Measurements from ENCODE around the gene POLR1A.

The POLR1A gene

DNA sequence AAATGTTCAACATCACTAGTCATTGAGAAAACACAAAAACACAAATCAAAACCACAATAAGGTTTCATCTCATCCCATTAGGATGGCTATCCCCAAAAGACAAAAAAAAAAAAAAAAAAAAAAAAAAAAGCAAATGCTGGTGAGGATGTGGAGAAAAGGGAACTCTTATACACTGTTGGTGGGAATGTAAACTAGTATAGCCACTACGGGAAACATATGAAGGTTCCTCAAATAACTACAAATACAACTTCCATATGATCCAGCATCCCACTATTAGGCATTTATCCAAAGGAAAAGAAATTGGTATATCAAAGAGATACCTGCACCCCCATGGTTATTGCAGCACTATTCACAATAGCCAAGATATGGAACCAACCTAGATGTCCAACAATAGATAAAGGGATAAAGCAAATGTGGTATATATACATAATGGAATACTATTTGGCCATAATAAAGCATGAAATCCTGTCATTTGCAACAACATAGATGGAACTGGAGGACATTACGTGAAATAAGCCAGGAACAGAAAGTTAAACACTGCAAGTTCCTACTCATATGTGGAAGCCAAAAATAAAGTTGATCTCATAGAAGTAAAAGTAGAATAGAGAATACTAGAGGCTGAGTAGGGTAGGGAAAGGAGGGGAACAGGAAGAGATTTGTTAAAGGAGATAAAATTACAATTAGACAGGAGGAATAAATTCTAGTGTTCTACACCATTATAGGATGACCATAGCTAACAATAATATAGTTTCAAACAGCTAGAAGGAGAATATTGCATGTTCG is 8.4 kb downstream of the POLR1A start:
- DNase-seq (ENCODE audit: low spot score) = no peak

DNA sequence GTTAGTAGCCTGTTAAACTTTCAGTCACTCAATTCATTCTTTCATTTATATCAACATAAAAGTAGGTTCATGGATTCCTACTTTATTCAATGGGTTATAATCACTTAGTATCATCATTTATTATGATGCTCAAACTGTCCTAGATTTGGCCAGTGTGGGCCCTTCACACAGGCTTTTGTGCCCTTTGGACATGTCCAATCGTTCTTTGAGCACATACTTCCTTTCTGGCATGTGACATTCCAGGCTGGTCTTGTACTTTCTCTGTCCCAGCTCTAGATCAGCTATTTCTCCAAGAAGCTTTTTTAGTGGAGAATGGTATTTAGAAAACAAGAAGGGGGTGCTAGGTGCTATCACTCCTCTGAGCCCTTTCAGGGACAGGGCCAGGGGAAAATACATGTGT is 11.5 kb downstream of the POLR1A start:
- DNase-seq (ENCODE audit: low spot score) = no peak

DNA sequence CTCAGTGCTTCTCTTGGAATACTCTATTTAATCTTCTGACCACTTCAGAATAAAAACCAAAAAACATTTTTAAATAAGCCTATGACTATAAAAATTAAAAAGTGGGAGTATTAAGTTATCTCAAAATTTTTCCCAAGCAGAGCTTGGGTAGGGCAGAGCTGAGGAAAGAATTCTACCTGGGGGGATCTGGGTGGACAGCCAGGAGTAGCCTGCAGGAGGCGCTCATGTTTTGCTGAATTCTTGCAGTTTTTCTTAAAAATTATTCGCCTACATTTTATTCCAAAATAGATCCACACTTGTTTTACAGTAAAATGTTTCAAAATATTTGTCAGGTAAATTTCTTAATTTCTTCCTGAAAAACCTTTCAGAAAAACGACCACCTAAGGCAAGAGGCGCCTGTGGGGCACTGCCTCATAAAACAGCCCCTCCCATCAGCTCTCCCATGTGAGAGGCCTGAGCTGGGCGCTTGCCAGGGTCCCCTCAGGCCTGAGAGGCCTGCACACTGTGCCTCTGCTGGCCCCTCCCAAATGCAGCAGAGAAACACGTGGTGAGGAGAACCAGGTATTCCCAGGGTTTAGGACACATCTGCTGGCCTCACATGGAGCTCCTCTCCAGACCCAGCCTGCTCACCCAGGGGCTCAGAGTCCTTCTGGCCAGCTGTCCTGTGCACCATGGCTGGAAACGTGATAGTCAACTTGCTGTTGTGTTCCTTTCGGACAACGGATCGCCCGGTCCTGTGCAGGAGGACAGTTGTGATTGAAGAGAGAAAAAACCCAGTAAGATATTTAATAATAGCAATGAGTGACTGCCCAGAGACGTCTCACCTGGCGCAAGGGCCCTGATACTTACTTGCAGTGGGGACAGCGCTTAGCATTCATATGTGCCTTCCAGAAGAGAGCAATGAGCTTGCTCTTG is 17.5 kb downstream of the POLR1A start:
- no peak for DNase-seq (ENCODE audit: low spot score)

DNA sequence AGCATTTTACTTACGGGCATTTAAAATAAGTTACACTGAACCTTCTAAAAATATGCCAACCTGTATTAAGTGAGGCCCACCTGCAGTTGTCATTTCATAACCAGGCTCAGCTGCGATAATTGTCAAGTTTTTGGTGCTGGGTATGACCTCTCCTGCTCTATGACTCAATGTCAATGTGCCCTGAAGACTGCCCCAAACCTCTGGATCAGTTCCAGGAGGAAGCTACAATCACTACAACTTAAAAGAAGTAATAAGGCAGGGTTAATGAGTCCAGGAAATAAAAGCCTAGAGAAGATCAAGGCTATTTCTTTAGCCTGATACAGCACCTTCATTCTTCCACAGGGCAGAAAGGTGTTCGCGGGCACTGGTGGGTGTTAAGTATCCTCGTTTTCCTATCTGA is 22.9 kb downstream of the POLR1A start:
- no peak for DNase-seq (ENCODE audit: low spot score)

DNA sequence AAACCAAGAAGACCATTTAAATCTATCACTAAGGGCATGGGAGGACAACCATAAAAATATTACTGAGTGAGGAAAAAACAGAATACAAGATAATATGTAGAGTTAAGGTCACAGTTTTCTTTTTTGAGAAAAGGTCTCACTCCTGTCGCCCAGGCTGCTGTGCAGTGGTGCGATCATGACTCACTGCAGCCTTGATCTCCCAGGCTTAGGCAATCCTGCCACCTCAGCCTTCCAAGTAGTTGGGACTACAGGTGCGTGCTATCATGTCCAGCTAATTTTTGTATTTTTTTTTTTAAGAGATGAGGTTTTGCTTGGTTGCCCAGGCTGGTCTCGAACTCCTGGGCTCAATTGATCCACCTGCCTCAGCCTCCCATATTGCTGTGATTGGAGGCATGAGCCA is 24.0 kb downstream of the POLR1A start:
- DNase-seq (ENCODE audit: low spot score) = no peak

DNA sequence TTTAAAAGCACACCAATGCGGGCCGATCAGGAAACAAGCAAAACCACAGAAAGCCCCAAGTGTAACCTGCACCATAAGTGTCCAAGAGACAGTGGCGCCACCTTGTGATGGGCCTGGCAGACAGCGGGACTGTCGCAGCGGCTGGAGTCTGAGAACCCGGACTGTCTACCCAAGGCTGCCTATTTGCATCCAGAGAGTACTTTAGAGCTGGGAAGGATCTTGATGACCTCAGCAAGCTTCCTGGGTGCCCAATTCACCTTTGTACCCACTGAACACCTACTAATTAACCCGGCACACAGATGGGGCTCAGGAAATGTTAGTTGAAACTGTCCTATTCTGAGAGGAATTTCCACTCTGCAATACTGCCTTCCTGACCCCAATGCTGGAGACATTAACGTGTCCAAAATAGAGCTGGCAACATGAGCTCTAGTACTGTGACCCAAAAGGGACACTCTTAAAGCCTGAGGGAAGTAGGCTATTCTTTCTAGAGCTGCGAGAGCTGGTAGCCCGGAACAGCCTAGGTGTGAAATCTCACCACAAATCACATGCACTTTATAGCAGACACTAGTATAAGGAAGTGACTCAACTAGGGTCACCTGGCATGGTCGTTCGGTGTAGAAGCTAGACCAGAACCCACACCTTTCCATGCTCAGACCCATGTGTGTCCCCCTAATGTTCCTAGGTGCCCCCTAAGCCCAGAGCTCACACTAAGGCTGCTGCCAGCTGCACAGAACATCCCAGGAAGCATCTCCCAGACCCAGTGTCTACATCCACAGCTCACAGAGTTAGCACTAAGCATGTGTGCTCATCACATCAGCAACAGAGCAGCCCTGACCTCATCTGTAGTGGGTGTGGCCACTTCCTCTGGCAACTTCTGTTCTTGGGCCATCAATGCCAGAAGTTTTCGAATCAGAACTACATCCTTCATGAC is 25.4 kb downstream of the POLR1A start:
- DNase-seq (ENCODE audit: low spot score) = peak; percentile 43

DNA sequence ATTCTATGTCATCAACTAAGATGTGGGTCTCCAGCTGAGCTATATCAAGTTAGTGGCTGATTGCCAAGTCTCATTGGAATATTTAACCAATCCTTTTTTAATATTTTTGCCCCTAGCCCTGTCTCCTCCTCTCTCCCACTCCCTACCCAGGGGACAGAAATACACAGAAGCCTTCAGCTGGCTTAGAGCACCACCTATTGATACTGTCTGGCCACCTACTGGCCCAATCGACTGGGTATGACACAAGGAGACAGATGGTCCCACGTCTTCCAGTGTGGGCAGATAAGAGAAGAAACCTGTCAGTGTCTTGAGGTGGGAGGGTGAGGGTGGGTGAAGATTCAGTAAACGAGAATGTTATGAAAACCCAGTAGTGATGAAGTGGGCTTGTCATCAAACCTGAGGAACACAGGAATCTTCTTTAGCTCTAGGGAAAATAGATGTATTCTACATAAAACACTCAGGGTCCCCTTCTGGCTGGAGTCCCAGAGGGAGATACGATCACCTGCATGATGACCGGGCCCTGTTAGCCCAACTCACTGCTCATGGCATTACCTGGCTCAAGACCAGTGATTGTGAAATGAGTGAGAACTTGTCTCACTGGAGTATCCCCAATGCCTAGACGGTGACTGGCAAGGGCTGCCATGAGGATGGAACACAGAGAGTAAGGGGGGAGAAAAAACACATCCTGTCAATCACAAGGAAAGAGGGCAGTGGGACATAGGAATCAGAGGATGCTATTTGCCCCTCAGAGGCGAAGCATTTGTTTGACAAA is 26.7 kb downstream of the POLR1A start:
- DNase-seq (ENCODE audit: low spot score) = no peak

DNA sequence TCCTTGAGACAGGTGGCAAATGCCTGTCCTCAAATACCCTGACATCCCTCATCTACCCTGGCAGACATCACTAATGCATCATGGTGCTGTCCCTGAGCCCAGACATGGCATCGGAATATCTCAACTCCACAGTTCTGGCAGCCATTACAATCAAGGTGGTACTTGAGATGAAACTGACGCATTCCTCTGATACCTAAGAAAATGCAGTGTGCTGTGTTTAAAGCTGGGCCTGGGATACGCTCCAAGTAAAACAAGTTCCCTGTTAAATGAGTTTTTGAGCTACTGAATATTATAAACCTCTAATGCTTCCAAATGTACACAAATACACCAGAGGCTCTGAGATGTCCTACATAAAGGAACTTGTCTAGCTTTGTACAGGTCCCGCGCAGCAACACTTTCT is 29.8 kb downstream of the POLR1A start:
- DNase-seq (ENCODE audit: low spot score) = no peak

DNA sequence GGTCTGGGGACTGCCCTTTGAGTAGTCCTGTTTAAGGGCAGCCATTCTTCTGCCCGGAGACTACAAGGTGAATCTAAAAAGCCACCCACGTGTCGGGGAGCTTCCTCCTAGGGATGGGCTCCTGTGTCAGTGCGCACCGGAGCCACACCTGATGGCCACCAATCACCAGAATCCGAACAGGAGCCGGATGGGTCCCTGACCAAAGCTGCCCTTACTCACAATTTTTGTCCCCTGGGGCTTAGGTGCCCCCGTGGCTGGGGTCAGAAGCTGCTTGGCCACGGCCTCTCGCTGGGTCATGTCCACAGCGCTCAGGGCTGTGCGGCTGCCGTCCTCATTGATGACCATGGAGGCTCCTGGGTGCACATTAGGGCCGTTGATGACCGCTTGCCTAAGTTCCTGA is 30.9 kb downstream of the POLR1A start:
- no peak for DNase-seq (ENCODE audit: low spot score)

DNA sequence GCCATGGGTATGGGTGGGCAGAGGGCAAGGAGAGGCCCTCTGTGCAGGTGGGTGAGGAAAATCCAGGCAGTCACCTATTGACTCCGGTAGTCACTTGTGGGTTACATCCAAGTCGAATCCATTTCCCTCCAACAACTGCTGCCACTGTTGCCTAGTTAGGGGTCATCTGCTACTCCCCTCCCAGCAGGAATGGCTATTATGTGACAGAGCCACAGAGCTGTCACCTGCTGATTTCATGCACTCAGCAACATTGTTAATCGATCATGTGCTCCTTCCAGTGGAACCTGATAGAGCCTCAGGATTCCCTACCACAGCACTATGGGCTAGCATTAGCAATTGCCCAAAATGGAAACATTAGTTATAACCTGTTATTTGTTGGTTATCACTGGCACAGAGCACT is 31.4 kb downstream of the POLR1A start:
- DNase-seq (ENCODE audit: low spot score) = no peak

DNA sequence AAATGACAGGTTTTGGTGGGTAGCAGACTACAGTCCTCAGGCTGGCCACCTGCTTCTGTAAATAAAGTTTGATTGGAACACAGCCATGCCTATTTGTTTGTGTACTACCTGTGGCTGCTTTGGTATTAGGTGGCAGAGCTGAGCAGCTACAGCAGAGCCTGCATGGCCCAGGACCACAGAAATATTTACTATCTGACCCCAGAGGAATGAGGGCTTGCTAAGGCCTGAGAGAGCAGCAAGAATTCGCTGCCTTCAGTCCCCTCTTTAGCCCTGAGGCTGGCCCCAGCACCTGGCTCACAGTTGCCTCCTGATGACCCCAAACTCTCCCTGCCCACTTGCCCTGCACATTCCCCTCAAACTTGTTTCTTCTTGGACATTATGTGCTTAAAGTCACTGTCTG is 32.5 kb downstream of the POLR1A start:
- DNase-seq (ENCODE audit: low spot score) = no peak

DNA sequence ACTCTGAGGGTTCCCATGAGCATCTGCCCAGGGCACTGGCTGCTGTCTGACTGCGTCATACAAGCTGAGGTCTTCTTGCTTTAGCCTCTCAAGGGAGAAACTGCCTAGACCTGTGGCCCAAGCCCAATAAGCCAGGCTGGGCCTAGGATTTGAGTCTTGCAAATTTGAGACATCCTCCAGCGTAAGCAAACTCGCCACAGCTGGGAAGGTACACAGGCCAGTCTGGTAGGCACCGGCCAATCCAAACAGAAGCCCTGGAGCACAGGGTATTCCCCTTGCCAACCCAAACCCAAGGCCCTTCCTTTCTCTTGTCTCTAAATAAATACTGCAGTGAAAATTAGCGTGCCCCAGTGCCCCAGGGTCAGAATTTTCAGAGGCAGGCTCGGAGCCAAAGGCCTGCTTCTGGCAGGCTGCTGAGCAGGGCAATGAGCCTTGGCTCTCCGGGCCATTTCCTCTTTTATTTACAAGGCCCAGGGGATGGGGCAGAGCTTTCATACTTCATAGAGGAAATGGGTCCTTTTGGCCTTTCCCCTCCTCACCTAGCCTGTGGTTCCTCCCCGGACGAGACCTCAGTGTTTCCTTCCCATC is 33.3 kb downstream of the POLR1A start:
- DNase-seq (ENCODE audit: low spot score) = no peak

DNA sequence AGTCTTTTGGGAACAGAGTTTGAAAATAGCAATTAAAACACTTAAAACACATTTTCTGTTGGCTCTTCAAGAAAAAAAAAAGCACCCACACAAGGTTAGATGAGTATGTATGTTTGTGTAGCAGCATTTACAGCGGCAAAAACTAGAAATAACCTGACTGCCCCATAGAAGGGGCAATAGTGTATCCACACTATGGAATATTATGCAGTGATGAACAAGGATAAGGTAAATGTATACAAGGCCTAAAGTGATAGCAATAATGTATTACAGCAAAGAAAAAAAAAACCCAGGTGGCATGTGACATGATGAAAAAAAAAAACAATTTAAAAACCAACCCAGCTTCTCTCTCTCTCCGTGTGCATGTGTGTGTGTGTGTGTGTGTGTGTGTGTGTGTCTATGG is 34.8 kb downstream of the POLR1A start:
- DNase-seq (ENCODE audit: low spot score) = no peak

DNA sequence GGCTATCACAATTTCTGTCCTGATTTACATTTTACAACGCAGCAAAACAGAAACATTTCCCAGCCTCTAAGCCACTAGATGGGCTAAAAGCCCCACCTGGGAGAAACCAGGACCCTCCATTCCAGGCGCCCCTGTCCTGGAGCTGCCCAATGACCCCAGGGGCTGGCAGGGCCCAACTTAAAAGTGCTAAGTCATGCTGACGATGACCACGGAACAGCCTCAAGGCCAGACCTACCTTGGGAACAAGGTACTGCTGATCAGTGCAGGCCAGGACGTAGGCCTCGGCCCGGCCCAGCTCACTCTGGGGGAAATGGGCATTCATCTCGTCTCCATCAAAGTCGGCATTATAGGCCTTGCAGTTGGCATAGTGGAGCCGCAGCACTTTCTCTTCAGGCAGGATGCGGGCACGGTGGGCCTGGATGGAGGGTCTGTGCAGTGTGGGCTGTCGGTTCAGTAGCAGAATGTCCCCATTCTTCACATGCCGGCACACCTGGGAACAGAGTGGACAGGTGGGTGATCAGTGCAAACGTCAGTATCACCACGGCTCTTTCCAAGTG is 35.8 kb downstream of the POLR1A start:
- no peak for DNase-seq (ENCODE audit: low spot score)

DNA sequence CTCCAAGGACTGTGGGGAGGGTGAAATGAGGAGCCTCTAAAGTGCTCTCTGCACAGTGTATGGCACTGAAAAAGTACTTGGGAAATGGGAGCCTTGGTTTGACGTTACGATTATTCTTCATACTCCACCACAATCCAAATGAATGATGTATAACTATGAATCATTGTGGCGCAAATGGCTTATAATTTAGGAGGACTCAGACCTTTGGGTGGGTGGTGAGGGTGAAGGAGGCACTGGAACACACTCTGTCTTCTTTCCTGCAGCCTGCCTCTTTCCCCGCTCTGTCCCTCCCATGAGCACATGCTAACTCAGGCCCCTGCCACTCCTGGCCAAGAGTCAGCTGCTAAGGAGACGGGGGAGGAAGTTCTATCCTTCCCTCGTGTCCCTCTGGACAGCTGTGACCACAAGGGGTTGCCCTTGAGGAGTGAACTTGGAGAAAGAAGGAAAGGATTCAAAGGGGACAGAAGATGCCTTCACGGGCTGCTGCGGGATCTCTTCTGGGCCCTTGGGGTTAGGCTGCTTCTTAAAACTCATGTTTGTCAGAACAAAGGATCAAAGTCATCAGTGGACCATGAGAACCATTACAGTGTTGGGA is 36.5 kb downstream of the POLR1A start:
- DNase-seq (ENCODE audit: low spot score) = no peak

DNA sequence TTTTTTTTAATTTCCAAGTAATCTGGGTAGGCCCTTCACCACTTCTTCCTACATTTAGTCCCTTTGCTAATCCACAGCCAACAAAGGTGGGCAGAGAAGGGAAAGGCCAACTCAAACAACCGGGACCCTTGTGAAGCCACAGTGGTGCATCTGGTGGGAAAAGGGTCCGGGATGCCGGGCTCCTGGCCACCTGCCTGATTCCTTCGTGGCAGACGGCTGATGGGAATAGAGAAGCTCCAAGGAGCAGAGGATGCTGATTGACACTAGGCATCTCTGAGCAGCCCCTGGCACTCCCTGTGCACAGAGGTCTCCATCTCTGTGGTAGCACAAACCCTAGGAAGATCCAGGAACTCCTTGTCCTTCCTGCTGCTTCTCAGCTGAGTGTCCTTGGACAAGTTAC is 37.0 kb downstream of the POLR1A start:
- DNase-seq (ENCODE audit: low spot score) = no peak

DNA sequence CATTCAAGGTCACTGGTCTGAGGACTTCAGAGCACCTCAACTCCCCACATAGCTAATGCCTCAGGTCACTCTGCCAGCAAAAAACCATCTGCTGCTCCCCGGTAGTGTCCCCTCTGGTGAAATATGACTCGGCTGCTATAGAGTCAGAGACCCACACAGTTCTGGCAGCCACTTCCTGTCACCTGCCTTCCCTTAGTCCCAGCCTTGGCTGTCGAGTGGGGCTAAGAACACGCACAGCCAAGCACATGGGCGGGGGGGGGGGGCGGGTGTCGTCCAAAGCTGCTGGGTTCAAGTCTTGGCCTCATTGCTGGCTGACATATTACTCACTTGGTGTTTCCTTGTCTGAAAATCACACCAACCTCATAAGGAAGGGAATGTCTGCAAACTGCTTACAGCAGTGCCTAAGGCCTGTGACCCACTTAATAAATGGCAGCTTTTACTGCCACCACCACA is 37.5 kb downstream of the POLR1A start:
- no peak for DNase-seq (ENCODE audit: low spot score)

DNA sequence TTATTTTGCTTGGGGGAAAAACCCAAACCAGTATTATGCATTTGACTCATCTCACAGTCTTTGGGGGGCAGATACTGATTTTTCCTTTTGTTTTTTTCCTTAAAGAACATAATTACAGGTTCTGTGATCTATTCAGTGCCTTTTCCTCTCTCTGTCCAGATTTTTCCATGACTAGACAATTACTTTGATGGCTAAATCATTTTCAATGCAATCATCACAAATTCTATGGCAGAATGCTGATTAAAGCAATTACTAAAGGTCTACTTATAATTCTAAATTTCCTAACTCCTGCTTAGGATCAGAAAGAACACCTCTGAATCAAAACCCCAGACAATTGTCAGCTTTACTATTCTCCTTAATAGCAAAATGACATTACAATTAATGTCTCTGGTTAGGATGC is 38.8 kb downstream of the POLR1A start:
- DNase-seq (ENCODE audit: low spot score) = no peak

DNA sequence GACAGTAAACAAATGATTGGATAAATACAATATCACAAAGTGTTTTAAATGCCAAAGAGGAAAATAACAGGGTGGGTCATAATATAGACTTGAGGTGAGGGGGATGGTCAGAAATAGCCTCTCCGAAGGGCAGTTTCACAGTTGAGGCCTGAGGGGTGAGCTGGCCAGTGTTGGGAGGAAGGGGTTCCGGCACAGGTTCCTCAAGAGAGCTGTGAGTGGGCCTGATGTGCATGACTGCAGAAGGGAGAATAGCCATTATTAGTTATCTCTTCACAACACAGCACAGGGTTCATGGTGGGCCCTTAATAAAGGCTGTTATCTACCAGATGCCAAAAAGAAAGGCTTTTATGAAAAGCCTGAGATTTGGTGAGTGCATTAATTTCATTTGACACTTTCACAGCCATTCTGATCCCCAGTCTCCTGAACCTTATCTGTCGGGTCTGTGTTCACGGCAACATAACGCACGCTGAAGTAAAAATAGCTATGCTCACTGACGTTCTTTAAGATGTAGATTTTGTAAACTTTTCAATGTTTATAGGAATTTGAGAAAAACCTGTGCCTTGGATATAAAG is 39.6 kb downstream of the POLR1A start:
- no peak for DNase-seq (ENCODE audit: low spot score)

DNA sequence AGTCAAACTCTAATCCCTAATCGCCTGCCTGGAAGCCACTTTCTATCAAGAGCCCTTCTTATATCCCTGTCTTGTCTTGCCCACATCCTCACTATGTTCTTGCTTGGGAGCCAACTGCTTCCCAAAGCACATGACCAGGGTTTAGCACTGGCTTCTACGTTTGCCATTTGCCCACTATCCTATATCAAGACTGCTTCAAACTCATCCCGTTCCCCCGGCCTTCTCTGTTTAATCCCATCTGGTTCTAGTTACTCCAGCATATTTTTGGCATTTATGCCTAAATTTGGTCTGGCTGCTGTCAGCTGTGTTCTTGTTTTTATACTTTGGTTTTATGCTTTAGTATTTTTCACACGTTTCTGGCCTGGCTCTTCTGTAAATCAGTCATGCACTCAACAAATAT is 40.2 kb downstream of the POLR1A start:
- DNase-seq (ENCODE audit: low spot score) = no peak
